ENCODE results near the gene GINS3. TPM values are rescaled to one million over a fixed set of nuclear protein-coding genes. Genes with fewer than 3 reads are reported as not detected.

Gene GINS3
- 5.5 and 6.1 TPM in 2 replicates for total RNA-seq

GRCh38 chr16:58392215-58393137 is at the start of gene GINS3:
TSS of gene GINS3 (plus strand) at chr16:58392471. CDS start at chr16:58392602, 131 bp downstream.

Small RNA genes lying within 50 kb of the gene (small RNA-seq; reads per million reads assigned to genes)
- not detected for gene RNU6-1110P
- gene RNU6-269P = not detected

Other genes starting within 250 kb of the GINS3 start
- gene CSNK2A2, start 194.4 kb upstream of the GINS3 start, total RNA-seq = 29.8 and 32.5 TPM in 2 replicates
- not detected in 2 replicates for gene PRSS54, start 97.4 kb upstream of the GINS3 start, total RNA-seq
- 10.2 and 14.0 TPM in 2 replicates for gene NDRG4, start 107.7 kb downstream of the GINS3 start, total RNA-seq
- 10.4 and 10.7 TPM in 2 replicates for gene SETD6, start 123.0 kb downstream of the GINS3 start, total RNA-seq
- 112 and 160 TPM in 2 replicates for gene CNOT1, start 237.4 kb downstream of the GINS3 start, total RNA-seq

All from subcutaneous preadipocyte (primary cell).